Measurements from ENCODE around the gene METTL16.

METTL16 gene

GRCh38 chr17:2410951-2411350, 100.7 kb downstream of the METTL16 start:
- DNase-seq, result no peak

GRCh38 chr17:2406903-2407790, 104.5 kb downstream of the METTL16 start:
- DNase-seq, result no peak

DNA sequence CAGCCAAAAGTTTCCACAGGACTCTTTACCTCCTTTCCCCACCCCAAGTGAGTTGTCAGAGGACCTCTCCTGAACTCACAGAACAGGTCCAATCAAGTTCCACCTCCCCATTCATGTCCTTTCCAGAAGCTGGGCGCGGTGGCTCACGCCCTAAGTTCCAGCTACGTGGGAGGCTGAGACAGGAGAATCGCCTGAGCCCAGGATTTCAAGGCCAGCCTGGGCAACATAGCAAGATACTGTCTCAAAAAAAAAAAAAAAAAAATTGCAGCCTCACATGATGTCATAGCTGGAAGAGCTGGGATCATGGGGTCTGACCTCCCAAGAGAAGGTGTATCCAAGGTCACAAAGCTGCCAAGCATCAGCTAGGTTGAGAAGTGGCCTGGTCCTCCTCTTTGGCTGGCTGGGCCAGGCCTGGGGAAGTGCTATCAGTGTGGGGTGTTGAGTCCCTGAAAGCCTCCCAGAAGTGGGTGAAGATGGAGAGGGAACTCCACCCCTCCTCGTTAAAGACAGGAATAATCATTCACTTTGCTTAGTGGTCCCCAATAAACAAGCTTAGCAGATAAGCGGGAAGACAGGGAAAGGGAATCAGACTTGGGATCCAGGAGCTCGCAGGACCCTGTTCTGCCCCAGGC, 105.3 kb downstream of the METTL16 start:
- no peak for DNase-seq

GRCh38 chr17:2405247-2405926, 106.3 kb downstream of the METTL16 start:
- no peak for DNase-seq

- DNase-seq, result no peak
Observed at GRCh38 chr17:2403044-2403443, 108.6 kb downstream of the METTL16 start.

- no peak for DNase-seq
Observed at GRCh38 chr17:2402544-2402943, 109.1 kb downstream of the METTL16 start.

DNA sequence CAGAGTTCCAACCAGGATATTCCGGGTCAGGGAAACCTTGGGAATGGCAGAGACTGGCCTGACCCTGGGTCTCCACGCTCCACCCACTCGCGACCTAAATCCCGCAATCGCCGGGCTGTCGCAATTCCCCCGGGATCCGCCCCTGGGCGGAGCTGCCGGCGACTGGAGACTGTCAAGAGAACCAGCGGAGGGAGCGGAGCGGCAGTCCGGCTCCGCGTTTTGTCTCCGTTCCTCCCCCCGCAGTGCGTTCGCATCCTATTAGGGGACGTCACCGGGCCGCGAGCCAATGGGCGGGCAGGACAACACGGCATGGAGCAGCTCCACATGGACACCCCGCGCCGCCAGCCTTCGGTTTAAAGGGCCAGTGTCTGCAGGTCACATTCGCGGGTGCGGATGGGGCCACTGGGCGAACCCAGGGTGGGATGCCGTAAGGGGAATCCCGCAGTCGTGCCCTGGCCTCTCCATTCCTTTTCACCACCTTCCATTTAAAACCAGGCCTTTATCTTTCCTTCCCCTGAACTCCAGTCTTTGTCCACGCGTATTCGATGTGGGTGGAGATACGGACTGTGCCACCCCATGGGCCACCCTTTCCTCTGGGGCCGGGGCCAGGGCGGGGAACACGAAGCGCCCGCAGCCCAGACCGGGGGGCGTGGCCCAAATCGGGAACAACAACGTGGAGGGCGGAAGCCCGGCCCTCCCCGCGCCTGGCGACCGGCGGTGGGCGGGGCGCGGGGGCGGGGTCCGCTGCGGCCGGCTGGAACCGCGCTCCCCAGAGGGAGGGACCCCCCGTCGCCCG, 110.1 kb downstream of the METTL16 start:
- peak; percentile 84 for DNase-seq

DNA sequence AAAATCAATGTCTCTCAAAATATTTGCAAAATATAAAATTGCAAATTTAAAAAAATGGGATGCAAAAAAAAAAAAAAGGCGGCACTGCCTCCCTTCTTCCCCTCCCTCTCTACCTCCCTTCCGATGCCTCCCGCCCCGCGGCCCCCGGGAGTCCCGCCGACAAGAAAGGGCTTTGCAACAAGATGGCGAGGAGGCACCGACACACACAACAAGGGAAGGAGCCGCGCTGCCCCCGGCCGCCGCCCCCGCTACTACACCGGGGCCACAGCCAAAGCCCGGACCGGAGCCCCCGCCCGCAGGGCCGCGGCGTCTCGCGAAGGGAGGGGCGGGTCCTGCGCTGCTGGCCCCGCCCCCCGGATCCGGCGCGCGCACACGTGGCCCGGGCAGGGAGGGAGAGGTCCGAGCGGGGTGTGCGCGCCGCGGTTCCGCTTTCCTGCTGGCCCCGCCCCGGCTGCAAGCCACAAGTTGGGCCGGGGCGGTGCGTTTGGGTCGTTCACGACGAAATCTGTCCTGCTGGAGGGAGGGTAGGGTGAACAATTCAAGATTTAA, 110.7 kb downstream of the METTL16 start, which contains the start of gene MNT:
Gene MNT, minus strand, starts transcription at position 184 of the 549 bp plus-strand sequence. CDS start 348 bp downstream, outside the sequence.
- DNase-seq, result peak; percentile 84

GRCh38 chr17:2400474-2400866, 111.2 kb downstream of the METTL16 start:
- DNase-seq, result no peak

DNA sequence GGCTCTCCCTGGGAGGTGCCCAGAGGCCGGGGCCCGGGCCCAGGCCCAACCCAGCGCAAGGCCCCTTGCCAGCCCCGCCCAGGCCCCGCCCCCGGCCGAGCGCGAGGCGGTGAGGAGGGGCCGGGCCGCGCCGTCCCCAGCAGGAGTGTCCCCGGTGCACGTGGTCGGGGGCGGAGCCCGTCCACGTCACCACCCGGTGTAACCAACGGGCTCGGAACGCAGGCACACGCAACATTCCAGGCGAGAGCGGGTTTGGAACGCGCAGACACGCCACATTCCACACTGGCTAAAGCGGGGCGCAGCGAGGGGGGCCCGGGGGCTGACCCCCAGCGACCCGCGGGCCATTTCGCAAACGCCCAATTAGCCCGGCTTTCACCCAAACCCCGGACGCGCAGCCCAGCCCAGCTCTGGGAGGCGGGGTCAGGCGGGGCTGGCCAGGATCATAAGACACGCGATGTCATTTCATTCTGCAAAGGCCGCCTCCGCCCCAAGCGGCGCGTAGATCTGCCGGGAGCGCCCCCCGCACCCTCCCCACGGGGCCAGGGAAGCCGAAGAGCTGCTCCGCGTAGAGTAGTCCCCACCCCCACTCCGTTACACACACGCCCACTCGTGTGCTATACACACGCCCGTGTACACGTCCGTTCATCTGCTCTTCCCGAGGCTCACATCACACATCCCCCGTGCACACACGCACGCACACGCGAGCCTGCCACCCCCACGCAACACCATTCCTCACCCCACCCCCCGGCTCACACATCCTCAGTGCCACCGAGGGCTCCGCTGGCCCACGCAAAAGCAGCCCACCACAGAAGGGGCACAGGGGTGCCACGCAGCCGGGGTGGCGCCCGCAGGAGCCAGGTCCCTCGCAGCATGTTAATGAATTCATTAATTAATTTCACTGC, 111.9 kb downstream of the METTL16 start:
- DNase-seq, result peak; percentile 83

- DNase-seq, result no peak
Observed at GRCh38 chr17:2398655-2399571, 112.8 kb downstream of the METTL16 start.

DNA sequence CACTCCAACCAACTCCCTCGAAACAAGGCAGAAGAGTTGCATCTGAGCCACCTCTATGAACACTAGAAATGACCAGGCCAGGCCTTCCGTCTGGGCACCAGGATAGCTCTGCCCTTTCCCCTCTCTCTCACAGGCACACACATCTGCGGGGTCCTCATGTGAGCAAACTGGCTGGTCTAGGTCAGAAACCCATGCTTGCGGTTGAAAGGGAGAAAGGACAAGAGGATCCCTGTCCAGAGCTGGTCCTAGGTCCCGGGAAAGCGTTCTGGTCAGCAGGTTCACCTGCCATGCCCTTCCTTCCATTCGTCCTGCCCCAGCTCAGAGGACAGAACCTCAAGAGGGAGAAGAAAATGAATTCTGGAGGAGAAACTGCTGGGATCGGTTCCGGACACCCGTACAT, 113.5 kb downstream of the METTL16 start:
- DNase-seq, result no peak

- DNase-seq, result no peak
Observed at GRCh38 chr17:2397247-2398171, 114.2 kb downstream of the METTL16 start.

DNA sequence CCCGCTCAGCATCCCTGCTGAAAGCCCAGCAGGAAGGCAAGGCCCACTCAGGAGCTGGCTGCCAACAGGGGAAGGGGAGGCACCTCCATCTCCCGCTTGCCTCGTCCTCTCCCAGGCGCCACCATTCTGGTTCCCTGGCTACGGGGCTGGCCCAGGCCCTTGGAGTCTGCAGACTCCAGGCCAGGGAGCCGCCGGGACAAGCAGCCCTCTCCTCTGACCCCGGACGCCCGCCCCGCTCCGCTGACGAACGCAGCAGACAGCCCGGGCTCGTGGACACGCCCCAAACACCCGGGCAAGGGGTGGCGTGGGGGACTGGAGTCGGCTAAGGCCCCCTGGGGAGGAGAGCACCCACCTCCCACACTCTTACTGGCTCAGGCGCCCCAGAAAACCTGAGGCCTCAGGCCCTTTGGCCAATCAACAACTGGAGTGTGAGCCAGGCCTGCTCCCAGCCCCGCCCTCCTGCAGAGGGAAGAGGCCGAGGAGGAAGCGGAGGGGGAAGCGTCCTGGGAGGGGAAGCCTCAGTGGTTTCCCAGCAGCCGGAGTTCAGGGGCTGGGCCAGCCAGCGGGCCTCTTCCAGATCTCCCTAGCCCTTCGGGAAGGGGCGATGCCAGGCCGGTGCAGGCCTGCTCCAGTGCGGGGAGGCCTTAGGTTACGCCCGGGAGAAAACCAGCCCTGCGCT, 115.0 kb downstream of the METTL16 start:
- peak; percentile 21 for DNase-seq

GRCh38 chr17:2396192-2396567, 115.5 kb downstream of the METTL16 start:
- DNase-seq, result no peak

- DNase-seq, result no peak
Observed at GRCh38 chr17:2395258-2396181, 116.2 kb downstream of the METTL16 start.

GRCh38 chr17:2394775-2395201, 116.9 kb downstream of the METTL16 start:
- DNase-seq, result no peak
